ENCODE data around the gene SEMA7A.

GRCh38 chr15:74387141-74387541 lies 46.6 kb downstream of the SEMA7A start:
- TF ChIP-seq CTCF (IDR thresholded peaks at IDR 0.05): no peak
- TF ChIP-seq EP300 (IDR thresholded peaks at IDR 0.05): no peak
- no peak for TF ChIP-seq POLR2A (IDR thresholded peaks at IDR 0.05)

All from tibial nerve (tissue), 4 donors.